Mammary microvascular endothelial cell (primary cell): ENCODE data around the gene IL21R. TPM values are rescaled to one million over a fixed set of nuclear protein-coding genes. Genes with fewer than 3 reads are reported as not detected.

Source experiments
- total RNA-seq: library from RNA; depleted of rRNA; stranded (reverse); fragments of >200 nt; gene quantifications from 2 replicates; pipeline ENCODE4 v1.2.3, GENCODE V29; 2015

IL21R gene
- under 0.01 and 0.20 TPM in 2 replicates for total RNA-seq

DNA sequence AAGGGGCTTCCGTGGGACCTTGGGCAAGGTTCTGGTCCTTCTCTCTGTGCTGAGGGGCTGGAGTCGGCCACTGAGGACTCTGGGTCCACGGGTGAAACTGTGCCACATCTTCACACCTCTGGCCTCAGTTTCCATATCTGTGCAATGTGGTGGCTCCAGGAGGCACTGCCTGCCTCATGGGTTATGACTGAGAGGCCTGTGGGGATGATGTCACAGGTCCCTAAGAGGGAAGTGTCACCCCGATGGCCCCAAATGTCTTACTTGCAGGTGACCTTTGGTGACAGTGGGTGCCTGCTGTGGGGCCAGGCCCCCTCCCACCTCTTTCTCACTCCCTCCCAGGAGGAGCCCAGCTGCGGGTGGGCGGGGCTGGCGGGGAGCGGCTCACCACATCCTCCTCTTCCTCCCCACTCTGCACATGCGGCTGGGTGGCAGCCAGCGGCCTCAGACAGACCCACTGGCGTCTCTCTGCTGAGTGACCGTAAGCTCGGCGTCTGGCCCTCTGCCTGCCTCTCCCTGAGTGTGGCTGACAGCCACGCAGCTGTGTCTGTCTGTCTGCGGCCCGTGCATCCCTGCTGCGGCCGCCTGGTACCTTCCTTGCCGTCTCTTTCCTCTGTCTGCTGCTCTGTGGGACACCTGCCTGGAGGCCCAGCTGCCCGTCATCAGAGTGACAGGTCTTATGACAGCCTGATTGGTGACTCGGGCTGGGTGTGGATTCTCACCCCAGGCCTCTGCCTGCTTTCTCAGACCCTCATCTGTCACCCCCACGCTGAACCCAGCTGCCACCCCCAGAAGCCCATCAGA is at the start of gene IL21R:
Gene IL21R (plus strand): TSS at position 407 of the 801 bp plus-strand sequence. CDS start 27,898 bp downstream, outside the sequence.

Other genes with a start within 250 kb of the IL21R start
- 2.4 and 3.4 TPM in 2 replicates for gene KDM8, start 198.6 kb upstream of the IL21R start, total RNA-seq
- 32.8 and 48.4 TPM in 2 replicates for gene NSMCE1, start 133.4 kb upstream of the IL21R start, total RNA-seq
- 68.5 and 71.5 TPM in 2 replicates for gene IL4R, start 88.2 kb upstream of the IL21R start, total RNA-seq
- gene GTF3C1, start 147.7 kb downstream of the IL21R start, total RNA-seq: 84.8 and 86.7 TPM in 2 replicates
- 9.3 and 9.6 TPM in 2 replicates for gene KATNIP, start 148.0 kb downstream of the IL21R start, total RNA-seq